ENCODE results near the gene IQGAP1. TPM values are rescaled to one million over a fixed set of nuclear protein-coding genes. Genes with fewer than 3 reads are reported as not detected.

IQGAP1 gene
- total RNA-seq, 1 donor from 2014 or later, result 61.1 TPM

- Mint-ChIP-seq H3K4me1 (ENCODE audit: low read depth, unreplicated experiment) (no peaks in the 10 kb centered on the region), H3K36me3 (ENCODE audit: unreplicated experiment) (no peaks in the 10 kb centered on the region), H3K9me3 (ENCODE audit: unreplicated experiment) (peaks cover 2% of the 10 kb centered on the region), H3K4me3 (ENCODE audit: unreplicated experiment) (no peak overlapping the region), H3K27ac (ENCODE audit: unreplicated experiment) (no peak overlapping the region), H3K27me3 (ENCODE audit: unreplicated experiment) (no peaks in the 10 kb centered on the region)
- no peak for DNase-seq
- TF ChIP-seq CTCF (IDR thresholded peaks at IDR 0.05; ENCODE audit: partially characterized antibody, unreplicated experiment), result no peak
Measured at GRCh38 chr15:90460142-90460824, 72.2 kb downstream of the IQGAP1 start.

- TF ChIP-seq CTCF (IDR thresholded peaks at IDR 0.05; ENCODE audit: partially characterized antibody, unreplicated experiment), result no peak
- DNase-seq, result no peak
- no peak overlapping the region for H3K27ac Mint-ChIP-seq (ENCODE audit: unreplicated experiment)
- H3K4me1 Mint-ChIP-seq (ENCODE audit: low read depth, unreplicated experiment), result no peaks in the 10 kb centered on the region
- no peaks in the 10 kb centered on the region for H3K36me3 Mint-ChIP-seq (ENCODE audit: unreplicated experiment)
- H3K27me3 Mint-ChIP-seq (ENCODE audit: unreplicated experiment), result no peaks in the 10 kb centered on the region
- H3K4me3 Mint-ChIP-seq (ENCODE audit: unreplicated experiment), result no peak overlapping the region
- H3K9me3 Mint-ChIP-seq (ENCODE audit: unreplicated experiment), result peaks cover 2% of the 10 kb centered on the region
Measured at GRCh38 chr15:90463381-90463780, 75.3 kb downstream of the IQGAP1 start.

GRCh38 chr15:90465140-90465929 is 77.3 kb downstream of the IQGAP1 start:
- Mint-ChIP-seq H3K4me1 (ENCODE audit: low read depth, unreplicated experiment) (peaks cover 3% of the 10 kb centered on the region), H3K27ac (ENCODE audit: unreplicated experiment) (no peak overlapping the region), H3K27me3 (ENCODE audit: unreplicated experiment) (no peaks in the 10 kb centered on the region), H3K4me3 (ENCODE audit: unreplicated experiment) (no peak overlapping the region), H3K36me3 (ENCODE audit: unreplicated experiment) (no peaks in the 10 kb centered on the region), H3K9me3 (ENCODE audit: unreplicated experiment) (peaks cover 2% of the 10 kb centered on the region)
- no peak for DNase-seq
- no peak for TF ChIP-seq CTCF (IDR thresholded peaks at IDR 0.05; ENCODE audit: partially characterized antibody, unreplicated experiment)

- Mint-ChIP-seq H3K27me3 (ENCODE audit: unreplicated experiment) (no peaks in the 10 kb centered on the region), H3K27ac (ENCODE audit: unreplicated experiment) (no peak overlapping the region), H3K4me1 (ENCODE audit: low read depth, unreplicated experiment) (peaks cover 3% of the 10 kb centered on the region), H3K9me3 (ENCODE audit: unreplicated experiment) (peaks cover 2% of the 10 kb centered on the region), H3K4me3 (ENCODE audit: unreplicated experiment) (no peak overlapping the region), H3K36me3 (ENCODE audit: unreplicated experiment) (no peaks in the 10 kb centered on the region)
- TF ChIP-seq CTCF (IDR thresholded peaks at IDR 0.05; ENCODE audit: partially characterized antibody, unreplicated experiment), result no peak
- no peak for DNase-seq
Measured at GRCh38 chr15:90465930-90466567, 78.0 kb downstream of the IQGAP1 start.

Data from glutamatergic neuron (in vitro differentiated cells).